Ovary (tissue), 3 donors: Measurements from ENCODE around the gene CCR1.

Experiments used
- EP300 ChIP-seq: sonication (generic); formaldehyde crosslinking; IDR thresholded peaks from one replicate; pipeline ENCODE4 v1.6.1; 2017; ENCODE audit warnings: antibody characterized with exemption
- POLR2A ChIP-seq: fragments of 450-650 bp; IDR thresholded peaks from one replicate; pipeline ENCODE4 v1.6.1; 2017; ENCODE audit warnings: antibody characterized with exemption, mild to moderate bottlenecking, moderate library complexity
- TF ChIP-seq, protein P1 (sequence below), 3 donors: fragments of 450-650 bp in 2 of 3; fragments of 200-600 bp in 1 of 3; IDR thresholded peaks; one replicate each; pipeline versions ENCODE4 v1.5.1 to v1.8.0; 2016 to 2022; ENCODE audit warnings: antibody characterized with exemption in 3 of 3, mild to moderate bottlenecking in 1 of 3
- donor health status: DM: no; HTN: no; CAD: no.

DNA sequence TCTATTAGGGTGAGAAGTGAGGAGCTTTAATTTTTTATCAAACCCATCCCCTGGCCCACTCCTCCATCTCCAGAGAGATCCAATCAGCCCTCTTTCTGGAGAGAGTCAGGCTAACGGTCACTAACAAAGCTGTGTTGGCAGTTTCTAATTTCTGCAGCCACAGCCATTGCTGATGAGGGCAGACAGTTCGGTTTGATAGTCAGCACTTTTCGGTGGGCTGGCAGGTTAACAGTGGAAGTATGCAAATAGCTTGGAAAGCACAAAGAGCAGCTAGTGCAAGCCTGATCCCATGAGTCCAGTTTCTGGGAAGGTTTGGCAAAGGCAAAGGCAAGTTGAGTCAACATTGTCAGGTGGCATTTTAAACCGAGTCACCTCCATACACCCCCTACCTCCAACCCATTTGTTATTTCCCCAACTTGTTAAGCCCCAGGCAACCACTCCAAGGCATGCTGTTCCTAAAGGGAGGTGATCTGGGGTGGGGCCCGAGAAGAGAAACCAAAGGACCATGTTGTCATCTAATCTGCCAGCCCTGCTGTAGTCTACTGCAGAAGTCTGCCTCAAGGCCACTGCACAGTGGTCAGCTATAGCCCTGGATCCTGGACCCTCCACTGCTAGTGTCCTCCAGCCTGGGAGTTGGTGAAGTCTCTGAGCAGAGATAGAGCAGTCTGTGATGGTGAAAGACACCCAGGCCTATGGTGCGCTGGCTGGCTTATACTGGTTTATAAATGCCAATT, 1.7 kb downstream of the CCR1 start:
- TF ChIP-seq POLR2A: no peak
- TF ChIP-seq, protein P1, sequence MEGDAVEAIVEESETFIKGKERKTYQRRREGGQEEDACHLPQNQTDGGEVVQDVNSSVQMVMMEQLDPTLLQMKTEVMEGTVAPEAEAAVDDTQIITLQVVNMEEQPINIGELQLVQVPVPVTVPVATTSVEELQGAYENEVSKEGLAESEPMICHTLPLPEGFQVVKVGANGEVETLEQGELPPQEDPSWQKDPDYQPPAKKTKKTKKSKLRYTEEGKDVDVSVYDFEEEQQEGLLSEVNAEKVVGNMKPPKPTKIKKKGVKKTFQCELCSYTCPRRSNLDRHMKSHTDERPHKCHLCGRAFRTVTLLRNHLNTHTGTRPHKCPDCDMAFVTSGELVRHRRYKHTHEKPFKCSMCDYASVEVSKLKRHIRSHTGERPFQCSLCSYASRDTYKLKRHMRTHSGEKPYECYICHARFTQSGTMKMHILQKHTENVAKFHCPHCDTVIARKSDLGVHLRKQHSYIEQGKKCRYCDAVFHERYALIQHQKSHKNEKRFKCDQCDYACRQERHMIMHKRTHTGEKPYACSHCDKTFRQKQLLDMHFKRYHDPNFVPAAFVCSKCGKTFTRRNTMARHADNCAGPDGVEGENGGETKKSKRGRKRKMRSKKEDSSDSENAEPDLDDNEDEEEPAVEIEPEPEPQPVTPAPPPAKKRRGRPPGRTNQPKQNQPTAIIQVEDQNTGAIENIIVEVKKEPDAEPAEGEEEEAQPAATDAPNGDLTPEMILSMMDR (IDR thresholded peaks at IDR 0.05): no peak
- TF ChIP-seq EP300: no peak
